HEK293T (cell line): ENCODE results near the gene CORO2A.

Experiments
- ARNT ChIP-seq: fragments of 450-650 bp; IDR thresholded peaks from 2 replicates; pipeline ENCODE4 v1.6.1; 2017; ENCODE audit warnings: mild to moderate bottlenecking
- ELF4 ChIP-seq: fragments of 450-650 bp; IDR thresholded peaks from 2 replicates; pipeline ENCODE4 v1.6.1; 2017; ENCODE audit warnings: antibody characterized with exemption
- FOXK2 ChIP-seq: fragments of 450-650 bp; IDR thresholded peaks from 2 replicates; pipeline ENCODE4 v1.6.1; 2016; ENCODE audit warnings: mild to moderate bottlenecking
- FOXM1 ChIP-seq: fragments of 450-650 bp; IDR thresholded peaks from 2 replicates; pipeline ENCODE4 v1.6.1; 2017; ENCODE audit warnings: mild to moderate bottlenecking, borderline replicate concordance
- HDGF ChIP-seq: fragments of 450-650 bp; IDR thresholded peaks from 2 replicates; pipeline ENCODE4 v1.6.1; 2017; ENCODE audit warnings: antibody characterized with exemption, borderline replicate concordance
- L3MBTL2 ChIP-seq: fragments of 450-650 bp; conservative IDR thresholded peaks from 2 replicates; pipeline ENCODE4 v1.6.1; 2016; ENCODE audit warnings: mild to moderate bottlenecking
- NFRKB ChIP-seq: fragments of 450-650 bp; IDR thresholded peaks from 2 replicates; pipeline ENCODE4 v1.6.1; 2016; ENCODE audit warnings: mild to moderate bottlenecking, moderate library complexity
- TARDBP ChIP-seq: fragments of 450-650 bp; IDR thresholded peaks from 2 replicates; pipeline ENCODE4 v1.6.1; 2016
- TF ChIP-seq, protein P1 (sequence below): fragments of 450-650 bp; IDR thresholded peaks from 2 replicates; pipeline ENCODE4 v1.6.1; 2016

GRCh38 chr9:98152526-98152925, 39.9 kb downstream of the CORO2A start:
- TF ChIP-seq TARDBP, result no peak
- no peak for TF ChIP-seq NFRKB
- no peak for TF ChIP-seq FOXM1
- no peak for TF ChIP-seq L3MBTL2
- TF ChIP-seq, protein P1, sequence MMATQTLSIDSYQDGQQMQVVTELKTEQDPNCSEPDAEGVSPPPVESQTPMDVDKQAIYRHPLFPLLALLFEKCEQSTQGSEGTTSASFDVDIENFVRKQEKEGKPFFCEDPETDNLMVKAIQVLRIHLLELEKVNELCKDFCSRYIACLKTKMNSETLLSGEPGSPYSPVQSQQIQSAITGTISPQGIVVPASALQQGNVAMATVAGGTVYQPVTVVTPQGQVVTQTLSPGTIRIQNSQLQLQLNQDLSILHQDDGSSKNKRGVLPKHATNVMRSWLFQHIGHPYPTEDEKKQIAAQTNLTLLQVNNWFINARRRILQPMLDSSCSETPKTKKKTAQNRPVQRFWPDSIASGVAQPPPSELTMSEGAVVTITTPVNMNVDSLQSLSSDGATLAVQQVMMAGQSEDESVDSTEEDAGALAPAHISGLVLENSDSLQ, result no peak
- TF ChIP-seq HDGF, result no peak
- TF ChIP-seq ARNT, result no peak
- TF ChIP-seq FOXK2, result no peak
- no peak for TF ChIP-seq ELF4
